H1 (cell line): ENCODE data around the gene CTPS1. TPM values are rescaled to one million over a fixed set of nuclear protein-coding genes. Genes with fewer than 3 reads are reported as not detected.

Source experiments
- ATF2 ChIP-seq: IDR thresholded peaks from 2 replicates; pipeline ENCODE4 v1.6.1; 2012; ENCODE audit warnings: low read length, inconsistent platforms
- CBX5 ChIP-seq: fragments of 300-800, 300-1000 bp; sonication (generic); IDR thresholded peaks from 2 replicates; pipeline ENCODE4 v1.7.1; 2016; ENCODE audit warnings: antibody characterized with exemption, low read length, low read depth
- CHD7 ChIP-seq: fragments of 300-600 bp; sonication (generic); IDR thresholded peaks from 2 replicates; pipeline ENCODE4 v1.7.1; 2012; ENCODE audit warnings: low read length, moderate library complexity, mild to moderate bottlenecking, inconsistent platforms; ENCODE audit not compliant: insufficient replicate concordance
- EP300 ChIP-seq, 2 experiments: IDR thresholded peaks; 1 replicate in 1 of 2; 2 replicates in 1 of 2; pipeline ENCODE4 v1.6.1; 2011 to 2012; ENCODE audit warnings: low read depth in 2 of 2, low read length in 2 of 2, mild to moderate bottlenecking in 2 of 2, borderline replicate concordance in 1 of 2, inconsistent platforms in 1 of 2, moderate library complexity in 1 of 2
- GTF2F1 ChIP-seq: IDR thresholded peaks from 2 replicates; pipeline ENCODE4 v1.6.1; 2012; ENCODE audit warnings: low read depth, low read length, improper control_type of control experiment, borderline replicate concordance
- JUN ChIP-seq: IDR thresholded peaks from 2 replicates; pipeline ENCODE4 v1.6.1; 2011; ENCODE audit warnings: low read depth, mild to moderate bottlenecking, improper control_type of control experiment, low read length
- MAX ChIP-seq: IDR thresholded peaks from 2 replicates; pipeline ENCODE4 v1.6.1; 2012; ENCODE audit warnings: inconsistent platforms
- POLR2A ChIP-seq, 2 experiments: IDR thresholded peaks; 1 replicate in 1 of 2; 2 replicates in 1 of 2; pipeline ENCODE4 v1.6.1; 2011; ENCODE audit warnings: low read depth in 2 of 2, low read length in 2 of 2, mild to moderate bottlenecking in 2 of 2; ENCODE audit errors: control extremely low read depth in 1 of 2
- SIX5 ChIP-seq: IDR thresholded peaks from 2 replicates; pipeline ENCODE4 v1.6.1; 2011; ENCODE audit warnings: mild to moderate bottlenecking, low read depth, low read length
- polyA plus RNA-seq, 7 experiments: library from polyadenylated mRNA; depleted of rRNA in 3 of 7; stranded (reverse) in 5 of 7; unstranded in 2 of 7; fragments of >200 nt in 5 of 7; fragments of 200-250 nt in 2 of 7; gene quantifications; 1 replicate in 5 of 7; 2 replicates in 1 of 7; 4 replicates in 1 of 7; pipeline versions ENCODE4 v1.2.1 to v1.2.3, GENCODE V29; 2011 to 2013; ENCODE audit warnings: missing spikeins in 2 of 7, mixed read lengths in 2 of 7
- total RNA-seq: library from RNA; stranded (reverse); fragmentation: NEBNext Ultra II Directional; extraction: Animal tissue kit (Norgen Biotek cat#: 25700); gene quantifications from 2 replicates; pipeline ENCODE4 v1.2.1, GENCODE V29; 2021

CTPS1 gene
- total and polyA plus RNA-seq, 2 of the 8 experiments (the other 6 are each of a cell fraction or from before 2014, with no cell fraction given), result 35.5 to 103 TPM

- TF ChIP-seq CHD7 (no peak), POLR2A (IDR thresholded peaks at IDR 0.05; ENCODE audit: control extremely low read depth in 1 of 2, low read depth in 2 of 2, low read length in 2 of 2) (no peak), MAX (no peak), EP300 (IDR thresholded peaks at IDR 0.05; ENCODE audit: borderline replicate concordance in 1 of 2, low read depth in 2 of 2, low read length in 2 of 2) (no peak), JUN (no peak), SIX5 (no peak), CBX5 (no peak), ATF2 (no peak), GTF2F1 (no peak)
Measured at GRCh38 chr1:41046347-41046775, 66.9 kb downstream of the CTPS1 start (continued).
